ENCODE results near the gene TMPRSS4. TPM values are rescaled to one million over a fixed set of nuclear protein-coding genes. Genes with fewer than 3 reads are reported as not detected.

Gene TMPRSS4
- total RNA-seq: not detected in 2 replicates

GRCh38 chr11:118076754-118077281 is at the start of gene TMPRSS4:
Gene TMPRSS4, plus strand, starts transcription at chr11:118077078. Its CDS starts 225 bp downstream, at chr11:118077303.

GRCh38 chr11:118086913-118087768 is 10.3 kb downstream of the TMPRSS4 start, which contains the start of gene SMIM35:
Gene SMIM35, minus strand, starts transcription at chr11:118086963. Its CDS starts 206 bp downstream, at chr11:118086757.

GRCh38 chr11:118152552-118153471 is 75.9 kb downstream of the TMPRSS4 start, which contains the start of gene SCN4B:
Gene SCN4B, minus strand, starts transcription at chr11:118152823. Its CDS starts 150 bp downstream, at chr11:118152673.

Other genes starting within 250 kb of the TMPRSS4 start
- gene FXYD6, start 200.4 kb upstream of the TMPRSS4 start, total RNA-seq: 0.66 and 2.8 TPM in 2 replicates
- not detected in 2 replicates for gene TMPRSS13, start 147.7 kb upstream of the TMPRSS4 start, total RNA-seq
- 1.8 TPM in 1 of 2 replicates, not detected in the other for gene IL10RA, start 90.7 kb upstream of the TMPRSS4 start, total RNA-seq
- not detected in 2 replicates for gene SMIM35, start 9.9 kb downstream of the TMPRSS4 start, total RNA-seq
- gene SCN4B, start 75.7 kb downstream of the TMPRSS4 start, total RNA-seq: 0.44 and 0.83 TPM in 2 replicates
- under 0.01 and 0.99 TPM in 2 replicates for gene SCN2B, start 99.6 kb downstream of the TMPRSS4 start, total RNA-seq
- not detected in 2 replicates for gene JAML, start 147.9 kb downstream of the TMPRSS4 start, total RNA-seq
- gene MPZL3, start 175.3 kb downstream of the TMPRSS4 start, total RNA-seq: 0.17 and 0.29 TPM in 2 replicates
- gene MPZL2, start 187.2 kb downstream of the TMPRSS4 start, total RNA-seq: 0.73 TPM in 1 of 2 replicates, not detected in the other
- gene CD3E, start 227.7 kb downstream of the TMPRSS4 start, total RNA-seq: not detected in 2 replicates

All from smooth muscle cell of trachea (primary cell).